Activated T-cell treated with anti-CD3 and anti-CD28 coated beads for 4 hours (primary cell): Measurements from ENCODE around the gene HHLA2.
"Not testable (repeated sequence)": the region's sequence is repeated elsewhere in the genome, so short reads cannot be mapped to it uniquely, and the experiment has no call there.

Experiments
- DNase-seq: peaks from one replicate; pipeline ENCODE4 v3.0.0-alpha.2; 2020

HHLA2 gene

GRCh38 chr3:108296239-108296638, at the start of gene HHLA2:
Gene HHLA2, plus strand, starts transcription at chr3:108296548. Its CDS starts 55,266 bp downstream, at chr3:108351814.
- DNase-seq: no peak

- DNase-seq: no peak
These were observed 45.7 kb upstream of the HHLA2 start for GRCh38 chr3:108250626-108251025.

GRCh38 chr3:108251265-108251664, 45.1 kb upstream of the HHLA2 start:
- no peak for DNase-seq

- no peak for DNase-seq
These were observed 44.5 kb upstream of the HHLA2 start for GRCh38 chr3:108251844-108252243.

- no peak for DNase-seq
These were observed 41.2 kb upstream of the HHLA2 start for GRCh38 chr3:108255131-108255530.

- not testable (repeated sequence) for DNase-seq
These were observed 31.6 kb upstream of the HHLA2 start for GRCh38 chr3:108264534-108265298.

- not testable (repeated sequence) for DNase-seq
These were observed 28.1 kb upstream of the HHLA2 start for GRCh38 chr3:108268235-108268634.

GRCh38 chr3:108271626-108272025, 24.7 kb upstream of the HHLA2 start:
- DNase-seq: no peak

GRCh38 chr3:108279066-108279465, 17.3 kb upstream of the HHLA2 start:
- not testable (repeated sequence) for DNase-seq

- no peak for DNase-seq
These were observed 15.9 kb upstream of the HHLA2 start for GRCh38 chr3:108280476-108280875.

- DNase-seq: no peak
These were observed 14.7 kb upstream of the HHLA2 start for GRCh38 chr3:108281670-108282069.

GRCh38 chr3:108283006-108283405, 13.3 kb upstream of the HHLA2 start:
- no peak for DNase-seq

- DNase-seq: no peak
These were observed 12.4 kb upstream of the HHLA2 start for GRCh38 chr3:108283989-108284388.

GRCh38 chr3:108285176-108285575, 11.2 kb upstream of the HHLA2 start:
- DNase-seq: no peak

GRCh38 chr3:108287146-108287545, 9.2 kb upstream of the HHLA2 start:
- DNase-seq: no peak

- not testable (repeated sequence) for DNase-seq
These were observed 8.2 kb upstream of the HHLA2 start for GRCh38 chr3:108288193-108288592.

- no peak for DNase-seq
These were observed 7.2 kb upstream of the HHLA2 start for GRCh38 chr3:108289159-108289558.

GRCh38 chr3:108292450-108292849, 3.9 kb upstream of the HHLA2 start:
- DNase-seq: no peak

- DNase-seq: no peak
These were observed 3.4 kb upstream of the HHLA2 start for GRCh38 chr3:108292905-108293328.

- no peak for DNase-seq
These were observed 2.5 kb upstream of the HHLA2 start for GRCh38 chr3:108293858-108294257.

GRCh38 chr3:108295421-108296175, 750 bp upstream of the HHLA2 start:
- DNase-seq: no peak

- no peak for DNase-seq
These were observed 1.3 kb downstream of the HHLA2 start for GRCh38 chr3:108297647-108298046.

- no peak for DNase-seq
These were observed 1.7 kb downstream of the HHLA2 start for GRCh38 chr3:108298056-108298455.
